GM12878 (cell line): ENCODE measurements around the gene RMI2. TPM values are rescaled to one million over a fixed set of nuclear protein-coding genes. Genes with fewer than 3 reads are reported as not detected.

Source experiments
- ATAC-seq: fragments of 200-7000 bp; cut with Tn5 transposase; 3 replicates; pipeline ENCODE4 v1.9.1; 2020; ENCODE audit warnings: mild to moderate bottlenecking, moderate library complexity
- BruUV-seq: library from RNA; stranded (reverse); fragments of 400-500 nt; replicated peaks from 2 replicates; lab custom pipeline; 2021; lab: Mats Ljungman, UMichigan
- CTCF ChIA-PET: fragments of 300-600 bp; sonication (Branson Sonifier 250); formaldehyde crosslinking; extraction: SDS; loops from one replicate; lab custom pipeline; 2021; ENCODE audit warnings: inconsistent platforms; lab: Yijun Ruan, JAX
- POLR2A ChIA-PET: fragments of 350-600 bp; formaldehyde crosslinking; extraction: SDS; loops from one replicate; lab custom pipeline; 2021; ENCODE audit warnings: inconsistent platforms; lab: Charles Lee
- RAD21 ChIA-PET: fragments of 300-600 bp; sonication (Branson Sonifier 250); formaldehyde crosslinking; loops from one replicate; lab custom pipeline; 2023; ENCODE audit warnings: antibody characterized with exemption; ENCODE audit not compliant: unreplicated experiment; lab: Charles Lee
- SMC1A ChIA-PET: fragments of 300-600 bp; sonication (Branson Sonifier 250); formaldehyde crosslinking; loops from one replicate; lab custom pipeline; 2023; ENCODE audit not compliant: unreplicated experiment, uncharacterized antibody; lab: Charles Lee
- DNase-seq: peaks from one replicate; pipeline ENCODE4 v3.0.0-alpha.2; 2011; ENCODE audit warnings: low read depth, low spot score
- FAIRE-seq: peaks from 3 replicates; lab custom pipeline; 2011; peaks lifted over from hg19 to GRCh38; lab: Jason Lieb, UNC
- H2AFZ ChIP-seq: 2 replicates; pipeline ENCODE4 v1.6.0; 2011; ENCODE audit warnings: low read depth, low read length, control low read depth; ENCODE audit not compliant: control insufficient read depth
- H3K27ac ChIP-seq: 2 replicates; pipeline ENCODE4 v1.5.1; 2011; ENCODE audit warnings: control low read depth; ENCODE audit not compliant: control insufficient read depth, insufficient read depth
- H3K27me3 ChIP-seq, 2 experiments: replicated peaks in 1 of 2; 2 replicates each; pipeline versions ENCODE4 v1.6.0 to v1.6.1; 2011; ENCODE audit warnings: low read length in 1 of 2; ENCODE audit not compliant: control insufficient read depth in 2 of 2, insufficient read depth in 2 of 2
- H3K36me3 ChIP-seq, 2 experiments: 2 replicates each; pipeline ENCODE4 v1.5.1; 2011; ENCODE audit warnings: low read length in 1 of 2; ENCODE audit not compliant: control insufficient read depth in 2 of 2, insufficient read depth in 2 of 2
- H3K4me1 ChIP-seq: 2 replicates; pipeline ENCODE4 v1.6.1; 2011; ENCODE audit warnings: mild to moderate bottlenecking, low read length, moderate library complexity, mixed read lengths; ENCODE audit not compliant: control insufficient read depth, insufficient read depth
- H3K4me2 ChIP-seq: 2 replicates; pipeline ENCODE4 v1.6.0; 2011; ENCODE audit warnings: control low read depth; ENCODE audit not compliant: control insufficient read depth, insufficient read depth
- H3K4me3 ChIP-seq: fragments of 200-600 bp; sonication (generic); 2 replicates; pipeline ENCODE4 v1.5.1; 2016
- H3K79me2 ChIP-seq: 2 replicates; pipeline ENCODE4 v1.6.0; 2011; ENCODE audit warnings: low read length; ENCODE audit not compliant: control insufficient read depth, insufficient read depth
- H3K9ac ChIP-seq: 2 replicates; pipeline ENCODE4 v1.8.0; 2011; ENCODE audit warnings: low read length, control low read depth, mixed read lengths; ENCODE audit not compliant: control insufficient read depth, insufficient read depth
- H3K9me3 ChIP-seq: replicated peaks from 3 replicates; pipeline ENCODE4 v1.5.1; 2011; ENCODE audit warnings: mild to moderate bottlenecking, low read length; ENCODE audit not compliant: control insufficient read depth, insufficient read depth
- H4K20me1 ChIP-seq: 2 replicates; pipeline ENCODE4 v1.6.0; 2011; ENCODE audit not compliant: control insufficient read depth, insufficient read depth
- BMI1 ChIP-seq: fragments of 450-650 bp; IDR thresholded peaks from 2 replicates; pipeline ENCODE4 v1.6.1; 2016; ENCODE audit warnings: mild to moderate bottlenecking, moderate library complexity, borderline replicate concordance
- EGR1 ChIP-seq, 2 experiments: IDR thresholded peaks; 1 replicate in 1 of 2; 2 replicates in 1 of 2; pipeline ENCODE4 v1.6.1; 2011 to 2012; ENCODE audit warnings: low read depth in 2 of 2, low read length in 2 of 2, borderline replicate concordance in 1 of 2, mild to moderate bottlenecking in 1 of 2, moderate library complexity in 1 of 2
- ESRRA ChIP-seq: IDR thresholded peaks from 2 replicates; pipeline ENCODE4 v1.6.1; 2012; ENCODE audit warnings: mild to moderate bottlenecking, low read length, improper control_type of control experiment
- IRF5 ChIP-seq: fragments of 450-650 bp; IDR thresholded peaks from 2 replicates; pipeline ENCODE4 v1.6.1; 2017; ENCODE audit warnings: borderline replicate concordance
- MXI1 ChIP-seq: fragments of 150-350 bp; IDR thresholded peaks from 2 replicates; pipeline ENCODE4 v1.6.1; 2011; ENCODE audit warnings: low read depth, mild to moderate bottlenecking, inconsistent platforms, low read length, improper control_type of control experiment
- NBN ChIP-seq: fragments of 450-650 bp; IDR thresholded peaks from 2 replicates; pipeline ENCODE4 v1.6.1; 2016
- RAD51 ChIP-seq: fragments of 450-650 bp; IDR thresholded peaks from 2 replicates; pipeline ENCODE4 v1.6.1; 2016; ENCODE audit warnings: moderate library complexity, mild to moderate bottlenecking, inconsistent platforms
- REST ChIP-seq: IDR thresholded peaks from 2 replicates; pipeline ENCODE4 v1.6.1; 2012; ENCODE audit warnings: mild to moderate bottlenecking, low read depth, low read length
- SREBF2 ChIP-seq: IDR thresholded peaks from 2 replicates; pipeline ENCODE4 v1.6.1; 2012; ENCODE audit warnings: mild to moderate bottlenecking, low read length
- TCF3 ChIP-seq: IDR thresholded peaks from 2 replicates; pipeline ENCODE4 v1.6.1; 2012; ENCODE audit warnings: low read depth, mild to moderate bottlenecking, low read length, borderline replicate concordance; ENCODE audit not compliant: insufficient read depth
- ZBED1 ChIP-seq: IDR thresholded peaks from 2 replicates; pipeline ENCODE4 v1.6.1; 2016; ENCODE audit warnings: borderline replicate concordance
- ZNF217 ChIP-seq: fragments of 450-650 bp; IDR thresholded peaks from 2 replicates; pipeline ENCODE4 v1.6.1; 2017; ENCODE audit warnings: antibody characterized with exemption, mild to moderate bottlenecking
- ZNF622 ChIP-seq: fragments of 450-650 bp; IDR thresholded peaks from 2 replicates; pipeline ENCODE4 v1.6.1; 2017; ENCODE audit warnings: mild to moderate bottlenecking, inconsistent platforms
- WGBS: methylation state at CpG from one replicate; pipeline ENCODE4 v1.1.6; 2016; ENCODE audit warnings: low lambda C conversion rate; ENCODE audit not compliant: insufficient replicate concordance, insufficient coverage; ENCODE audit errors: missing lambda C conversion rate; 5-methylcytosine and 5-hydroxymethylcytosine counted together
- in situ Hi-C: fragments of 300-500 bp; cut with MboI; formaldehyde crosslinking; loops from 9 replicates; pipeline ENCODE4 v1.14.3; 2018; ENCODE audit warnings: mixed read lengths
- intact Hi-C: fragments of 100-400 bp; cut with micrococcal nuclease; formaldehyde crosslinking; loops from one replicate; pipeline ENCODE4 v1.14.2; 2022; ENCODE audit not compliant: unreplicated experiment
- polyA plus RNA-seq, 11 experiments: library from polyadenylated mRNA; depleted of rRNA in 4 of 11; unstranded in 6 of 11; stranded (reverse) in 5 of 11; fragments of >200 nt; fragmentation: Nextera tagmentation in 4 of 11; fragmentation: Illumina TruSeq in 1 of 11; extraction: Ambion mirVana in 4 of 11; extraction: Trizol in 1 of 11; gene quantifications; 1 replicate in 1 of 11; 2 replicates in 10 of 11; pipeline versions ENCODE4 v1.2.1 to v1.2.3, GENCODE V29; 2011 to 2016; ENCODE audit warnings: inconsistent platforms in 2 of 11, missing spikeins in 2 of 11, low read depth in 1 of 11
- total RNA-seq, 4 experiments: library from RNA; depleted of rRNA in 3 of 4; stranded (reverse); fragments of >200 nt in 3 of 4; fragmentation: Illumina TruSeq in 1 of 4; extraction: Trizol in 1 of 4; gene quantifications; 2 replicates each; pipeline versions ENCODE4 v1.2.1 to v1.2.3, GENCODE V29; 2013 to 2021

The RMI2 gene
- total and polyA plus RNA-seq, 10 of the 15 experiments (the other 5 are each of a cell fraction or from before 2014, with no cell fraction given) = 9.6 to 68.8 (median 32.1) TPM

- no peak for TF ChIP-seq ESRRA
- no peak for TF ChIP-seq IRF5
- peak in 1 of 2 experiments; percentile 72; a peak in 1 of 3 replicates for TF ChIP-seq EGR1 (IDR thresholded peaks at IDR 0.05; ENCODE audit: borderline replicate concordance in 1 of 2, low read depth in 2 of 2, low read length in 2 of 2)
- 0 out of 2 replicates have a peak, but pooled peaks have one; percentile 73 for TF ChIP-seq ZNF217
- TF ChIP-seq MXI1 = no peak
- no peak for TF ChIP-seq ZNF622
- TF ChIP-seq BMI1 = no peak
Observed at GRCh38 chr16:11361701-11362451, 16.6 kb downstream of the RMI2 start (continued).

GRCh38 chr16:11363927-11364258 lies 18.6 kb downstream of the RMI2 start:
- WGBS = 75% methylated on average over 7 of the region's 7 CpGs
- RAD21 ChIA-PET = interaction anchor here (0.6 to 1.6 kb wide), 6 partner anchors 8 to 399 kb away, joined by 4 to 9 read pairs (median 4); partner anchors contain the start of gene SOCS1
- H3K4me2 ChIP-seq = no peak overlapping the region
- FAIRE-seq = no peak
- peaks cover 25% of the 10 kb centered on the region for H3K4me1 ChIP-seq
- intact Hi-C loops (loop anchor here (1.0 kb wide), 1 partner anchor 15 kb away; no protein-coding TSS in a partner anchor), in situ Hi-C loops (loop anchor here (5.0 kb wide), 1 partner anchor 397 kb away; no protein-coding TSS in a partner anchor)
- H3K9ac ChIP-seq = no peak overlapping the region
- H2AFZ ChIP-seq = no peak overlapping the region
- CTCF ChIA-PET = interaction anchor here (0.7 to 1.1 kb wide), 3 partner anchors 8 to 52 kb away, joined by 3 to 9 read pairs (median 3); no protein-coding TSS in a partner anchor
- SMC1A ChIA-PET = interaction anchor here (0.7 to 0.9 kb wide), 2 partner anchors 105 to 398 kb away, joined by 3 read pairs; no protein-coding TSS in a partner anchor
- no peak overlapping the region for H3K4me3 ChIP-seq
- no peak for DNase-seq
- POLR2A ChIA-PET = interaction anchor here (0.8 to 2.2 kb wide), 2 partner anchors 16 to 112 kb away, joined by 4 to 5 read pairs; no protein-coding TSS in a partner anchor
- no TSS peak for BruUV-seq
- H3K27me3 ChIP-seq = no peaks in the 10 kb centered on the region
- no peaks in the 10 kb centered on the region for H3K36me3 ChIP-seq
- no peaks in the 10 kb centered on the region for H3K9me3 ChIP-seq
- no peaks in the 10 kb centered on the region for H3K79me2 ChIP-seq
- no peak overlapping the region for H3K27ac ChIP-seq
- no peak for ATAC-seq
- no peaks in the 10 kb centered on the region for H4K20me1 ChIP-seq
- TF ChIP-seq ESRRA (no peak), REST (no peak), TCF3 (no peak), SREBF2 (no peak), RAD51 (no peak), ZBED1 (no peak), NBN (no peak)
